Glomerular endothelial cell (primary cell): ENCODE data around the gene SP7. TPM values are rescaled to one million over a fixed set of nuclear protein-coding genes. Genes with fewer than 3 reads are reported as not detected.
"Not testable (repeated sequence)": the region's sequence is repeated elsewhere in the genome, so short reads cannot be mapped to it uniquely, and the experiment has no call there.

Experiments used
- DNase-seq: peaks from one replicate; pipeline ENCODE4 v3.0.0-alpha.2; 2011; ENCODE audit warnings: low read depth, low spot score; ENCODE audit errors: extremely low read depth
- total RNA-seq: library from RNA; depleted of rRNA; stranded (reverse); fragments of >200 nt; gene quantifications from 2 replicates; pipeline ENCODE4 v1.2.3, GENCODE V29; 2015

SP7 gene
- total RNA-seq, 1 donor from 2014 or later = not detected

GRCh38 chr12:53347905-53348304, 11.8 kb upstream of the SP7 start:
- DNase-seq = no peak

GRCh38 chr12:53346491-53346890, 10.3 kb upstream of the SP7 start:
- DNase-seq = no peak

DNA sequence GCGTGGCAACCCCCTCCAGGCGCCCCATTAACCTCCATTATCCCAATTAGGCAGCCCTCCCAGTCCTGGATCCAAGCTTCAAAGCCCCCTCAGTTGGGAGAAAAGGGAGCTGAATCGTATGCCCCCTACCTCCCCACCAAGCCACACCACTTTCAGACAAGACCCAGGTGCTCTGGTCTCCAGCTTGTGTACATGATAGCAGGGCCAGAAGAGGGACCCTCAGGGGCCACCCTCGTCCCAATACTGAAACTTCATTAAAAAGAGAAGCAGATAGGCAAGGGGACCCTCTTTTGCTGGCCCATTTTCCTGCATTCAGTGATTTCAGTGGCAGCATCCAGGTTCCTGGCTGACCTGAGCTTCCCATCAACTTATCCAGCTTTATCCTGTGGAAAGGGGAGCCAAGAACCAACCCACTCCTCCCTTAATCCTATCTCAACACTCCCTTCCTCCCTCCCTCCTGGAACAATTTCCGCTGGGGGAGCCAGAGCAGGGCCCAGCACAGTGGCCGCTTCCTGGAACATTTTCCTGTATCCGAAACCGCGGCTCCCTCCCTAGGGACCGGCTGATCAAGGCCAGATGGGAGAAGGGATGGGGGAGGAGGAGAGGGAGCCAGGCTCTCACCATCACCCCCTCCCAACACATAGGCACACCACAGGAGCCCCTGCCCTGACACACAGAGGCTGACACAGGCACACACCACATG, 9.5 kb upstream of the SP7 start:
- DNase-seq = no peak

DNA sequence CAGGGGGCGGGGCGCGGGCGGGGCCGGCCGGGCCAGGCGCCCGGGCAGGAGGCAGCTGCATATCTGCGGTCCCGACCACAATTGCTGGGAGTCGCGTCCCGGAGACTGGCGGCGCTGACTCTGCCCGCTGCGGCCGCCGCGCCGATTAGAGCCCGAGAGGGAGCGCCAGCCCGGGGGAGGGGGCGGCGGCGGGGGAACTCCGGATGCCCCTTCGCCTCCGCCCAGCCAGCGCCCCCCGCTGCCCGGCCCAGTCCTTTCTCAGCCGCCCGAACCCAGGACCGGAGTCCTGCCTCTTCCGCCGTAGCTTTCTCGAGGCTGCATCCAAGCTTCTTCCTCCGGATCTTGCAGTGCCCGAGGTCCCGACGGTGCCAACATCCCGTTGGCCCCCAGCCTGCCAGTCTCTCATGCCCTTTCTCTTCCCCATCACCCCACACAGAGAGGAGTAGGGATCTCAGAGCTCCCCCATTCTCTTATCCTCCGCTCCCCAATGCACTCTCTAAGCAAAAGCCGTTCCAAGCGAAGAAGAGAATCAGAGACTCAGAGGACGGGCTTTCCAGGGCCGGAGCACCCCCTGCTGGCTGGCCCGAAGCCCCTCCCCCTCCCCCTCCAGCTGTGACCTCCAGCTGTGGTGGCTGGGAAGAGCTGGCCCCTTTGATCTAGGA, 8.8 kb upstream of the SP7 start:
- DNase-seq = no peak

DNA sequence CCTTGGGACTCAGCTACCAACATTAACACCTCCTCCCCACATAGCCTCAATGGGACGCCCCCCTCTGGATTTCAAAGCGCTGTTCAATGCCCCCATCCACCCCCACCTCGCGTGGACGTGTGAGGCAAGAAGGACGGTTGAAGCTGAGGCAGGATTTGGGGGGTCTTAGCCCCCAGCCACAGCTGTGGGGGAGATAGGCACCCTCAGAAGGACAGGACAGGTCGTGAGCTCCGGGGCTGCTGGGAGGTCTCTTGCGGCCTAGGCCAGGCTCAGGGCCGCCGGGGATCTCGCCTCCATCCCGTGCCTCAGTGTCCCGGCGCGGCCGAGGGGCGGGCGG, 8.3 kb upstream of the SP7 start:
- no peak for DNase-seq

DNA sequence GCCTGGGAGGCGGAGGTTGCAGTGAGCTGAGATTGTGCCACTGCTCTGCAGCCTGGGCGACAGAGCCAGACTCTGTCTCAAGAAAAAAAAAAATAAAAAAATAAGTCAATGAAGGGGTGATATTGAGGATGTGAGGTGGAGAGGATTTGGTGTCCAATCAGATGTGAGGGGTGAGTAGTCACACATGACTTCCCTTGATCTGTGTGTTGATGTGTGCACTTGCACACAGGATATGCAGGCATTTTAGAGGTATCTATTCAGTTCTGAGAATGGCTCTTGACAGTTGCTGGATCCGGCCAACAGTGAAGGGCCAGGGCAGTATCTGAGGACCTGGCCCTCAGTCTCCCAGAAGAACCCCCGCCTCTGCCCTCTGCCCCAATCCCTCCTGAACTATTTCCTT, 7.8 kb upstream of the SP7 start:
- DNase-seq = no peak

GRCh38 chr12:53343449-53343848, 7.3 kb upstream of the SP7 start:
- no peak for DNase-seq

GRCh38 chr12:53340398-53340797, 4.2 kb upstream of the SP7 start:
- no peak for DNase-seq

DNA sequence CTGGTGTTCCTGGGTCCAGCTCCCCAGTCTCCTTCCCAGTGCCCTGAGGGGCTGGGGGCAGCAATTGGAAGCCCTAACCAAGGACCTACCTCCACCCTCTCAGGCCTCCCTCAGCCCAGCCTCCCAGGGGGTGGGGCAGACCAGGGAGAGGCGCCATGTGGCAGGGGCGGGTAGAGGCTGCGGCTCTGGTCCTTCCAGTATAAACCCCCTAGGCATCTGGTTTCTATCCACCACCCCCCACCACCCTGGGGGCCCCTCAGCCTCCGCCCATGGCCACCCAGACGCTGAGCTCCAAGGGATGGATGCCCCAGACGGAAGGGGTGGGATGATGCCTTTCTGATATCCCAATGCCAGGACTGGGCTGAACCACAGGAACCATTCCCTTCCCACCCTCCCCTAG, 2.8 kb upstream of the SP7 start:
- no peak for DNase-seq

DNA sequence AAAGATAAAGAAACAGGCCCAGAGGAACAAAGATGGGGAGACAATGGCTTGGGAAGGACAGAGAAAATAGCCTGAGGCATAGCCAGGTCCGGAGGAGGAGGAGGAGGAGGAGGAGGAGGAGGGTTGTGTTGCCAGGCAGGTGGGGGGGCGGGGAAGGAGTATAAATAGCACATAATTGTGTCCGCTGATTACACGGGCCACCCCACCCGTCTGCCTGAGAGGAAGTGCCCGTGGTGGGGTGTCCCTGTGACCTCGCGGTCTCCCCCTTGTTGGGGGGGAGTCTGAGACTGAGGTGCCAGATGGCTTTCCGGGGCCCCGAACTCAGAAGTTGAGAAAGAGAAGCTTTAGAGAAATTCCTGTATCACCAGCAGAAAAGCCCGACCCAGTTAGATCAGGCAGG, 1.9 kb upstream of the SP7 start:
- no peak for DNase-seq

- DNase-seq = no peak
Observed at GRCh38 chr12:53334822-53335221, 1.3 kb downstream of the SP7 start.

GRCh38 chr12:53333845-53334244, 2.3 kb downstream of the SP7 start:
- DNase-seq = no peak

DNA sequence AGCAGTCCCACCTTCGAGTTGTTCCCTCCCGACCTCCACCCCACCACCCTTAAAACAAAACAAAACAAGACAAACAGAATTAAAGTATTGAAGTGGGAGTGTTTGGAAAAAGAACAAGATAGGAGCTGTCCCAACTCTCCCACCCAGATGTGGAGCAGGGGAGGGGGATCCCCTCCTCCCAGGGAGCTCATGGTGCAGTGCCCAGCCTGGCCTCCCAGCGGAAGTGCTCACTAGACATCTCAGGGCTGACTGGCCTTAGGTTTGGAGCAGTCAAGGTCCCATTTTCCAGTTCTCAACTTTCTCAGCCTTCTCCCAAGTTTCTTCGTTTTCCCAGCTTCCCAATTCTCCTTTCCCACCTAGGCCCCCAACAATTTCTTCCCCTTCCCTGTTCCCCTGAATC, 2.9 kb downstream of the SP7 start:
- no peak for DNase-seq

- no peak for DNase-seq
Observed at GRCh38 chr12:53332744-53333143, 3.4 kb downstream of the SP7 start.

DNA sequence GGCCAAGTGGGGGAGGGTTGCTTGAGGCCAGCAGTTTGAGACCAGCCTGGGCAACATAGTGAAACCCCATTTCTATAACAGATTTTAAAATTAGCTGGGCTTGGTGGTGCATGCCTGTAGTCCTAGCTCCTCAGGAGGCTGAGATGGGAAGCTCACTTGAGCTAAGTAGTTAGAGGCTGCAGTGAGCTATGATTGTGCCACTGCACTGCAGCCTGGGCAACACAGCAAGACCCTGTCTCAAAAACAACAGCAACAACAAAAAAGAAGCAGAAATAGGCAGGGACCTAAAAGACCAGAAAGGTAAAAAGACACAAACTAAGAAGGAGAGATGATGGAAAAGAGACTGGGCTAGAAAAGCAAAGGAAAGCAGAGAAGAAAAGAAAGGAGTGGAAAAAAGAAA, 3.8 kb downstream of the SP7 start:
- not testable (repeated sequence) for DNase-seq

DNA sequence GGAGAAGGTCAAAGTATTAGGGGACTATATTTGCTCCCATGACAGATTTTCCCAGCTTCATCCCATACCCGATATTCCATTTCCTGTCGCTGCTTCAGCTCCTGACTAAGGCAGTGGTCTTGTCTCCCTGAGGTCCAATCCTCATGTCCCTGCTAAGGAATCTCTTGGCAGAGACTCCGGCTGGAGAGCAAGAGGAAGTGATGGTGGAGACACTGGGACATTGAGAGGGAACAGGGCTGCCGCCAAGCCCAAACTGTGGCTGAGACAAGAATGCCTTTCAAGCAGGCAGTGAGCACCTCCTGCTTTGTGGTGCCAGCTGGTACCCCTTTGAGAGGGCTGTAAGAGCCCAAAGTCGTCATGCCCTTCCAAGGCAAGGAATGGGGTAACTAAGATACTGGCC, 5.5 kb downstream of the SP7 start:
- no peak for DNase-seq

DNA sequence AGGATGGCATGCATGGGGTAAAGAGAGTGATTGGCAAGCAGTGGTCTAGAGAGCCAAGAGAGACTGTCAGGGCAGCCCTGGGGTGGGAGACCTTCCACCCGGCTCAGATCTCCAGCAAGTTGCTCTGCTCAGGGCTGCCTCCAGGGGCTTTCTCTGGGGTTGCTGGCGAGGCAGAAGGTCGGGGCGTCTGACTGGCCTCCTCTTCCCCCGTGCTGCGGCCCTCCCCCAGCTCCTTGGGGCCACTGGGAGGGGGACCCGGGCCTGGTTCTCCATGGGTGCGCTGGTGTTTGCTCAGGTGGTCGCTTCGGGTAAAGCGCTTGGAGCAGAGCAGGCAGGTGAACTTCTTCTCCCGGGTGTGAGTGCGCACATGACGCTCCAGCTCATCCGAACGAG, 8.1 kb downstream of the SP7 start:
- DNase-seq = no peak

- no peak for DNase-seq
Observed at GRCh38 chr12:53327435-53328042, 8.6 kb downstream of the SP7 start.

- DNase-seq = no peak
Observed at GRCh38 chr12:53326460-53327185, 9.5 kb downstream of the SP7 start.

DNA sequence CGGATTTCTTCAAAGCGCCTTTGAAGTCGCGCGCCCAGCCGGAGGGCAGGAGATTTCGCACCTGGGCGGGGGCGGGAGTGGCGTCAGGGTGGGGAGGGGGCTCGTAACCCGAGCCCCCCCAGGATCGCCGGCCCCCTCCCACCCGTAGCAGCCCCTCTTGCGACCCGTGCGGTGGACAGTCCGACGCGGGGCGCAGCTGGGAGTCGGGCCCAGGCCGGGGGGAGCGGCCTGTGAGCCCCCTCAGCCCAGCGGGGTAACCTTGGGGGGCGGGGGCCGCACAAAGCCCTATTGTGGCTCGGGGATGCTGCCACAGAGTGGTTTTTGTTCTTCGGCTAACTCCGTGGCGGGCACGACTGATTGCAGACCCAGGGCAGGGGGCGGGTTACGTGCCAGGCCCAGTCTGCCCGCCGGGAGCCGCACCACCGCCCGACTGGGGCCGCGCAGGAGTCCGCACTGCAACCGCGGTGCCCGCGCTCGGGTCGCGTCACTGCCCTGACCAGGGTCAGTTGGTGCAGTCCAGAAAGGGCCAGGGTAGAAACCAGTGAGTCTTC, 10.6 kb downstream of the SP7 start:
- DNase-seq = no peak

DNA sequence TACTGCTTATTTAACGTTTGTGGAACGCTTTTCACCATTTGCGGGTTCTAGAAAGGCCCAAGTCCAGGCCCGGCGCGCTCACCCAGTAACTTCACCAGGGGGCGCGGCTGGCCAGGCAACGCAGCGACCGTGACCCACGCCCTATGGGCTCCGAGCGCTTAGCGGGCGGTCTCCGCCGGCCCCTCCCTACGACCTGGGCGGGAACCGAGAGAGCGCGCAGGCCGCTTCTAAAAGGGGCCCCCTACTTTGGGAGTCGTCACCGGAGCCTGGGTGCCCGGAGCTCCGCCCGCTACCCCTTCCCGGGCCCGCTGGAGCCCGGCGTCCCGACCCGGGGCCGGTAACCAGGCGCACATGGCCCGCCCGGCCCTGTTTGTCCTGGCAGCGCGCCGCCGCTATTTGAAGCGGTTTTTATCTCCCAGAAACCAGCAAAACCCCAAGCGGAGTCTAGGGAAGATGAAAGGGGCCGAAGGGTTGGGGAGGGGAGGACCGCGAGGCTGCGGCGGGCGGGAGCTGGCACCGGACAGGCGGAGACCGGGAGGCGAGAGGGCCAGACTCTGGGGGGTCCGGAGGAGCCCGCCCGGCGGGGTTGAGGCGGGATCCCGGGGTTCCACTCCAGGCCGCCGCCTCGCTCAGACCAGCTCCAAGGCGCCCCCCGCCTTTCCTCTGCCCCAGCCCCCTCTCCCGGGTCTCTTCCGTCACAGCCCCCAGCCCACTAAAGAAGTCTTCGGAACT, 11.2 kb downstream of the SP7 start:
- DNase-seq = no peak
